SK-N-SH treated with all-trans-retinoic acid at 6 μM for 48 hours (cell line): ENCODE data around the gene TBXA2R.
"Not testable (repeated sequence)": the region's sequence is repeated elsewhere in the genome, so short reads cannot be mapped to it uniquely, and the experiment has no call there.

Source experiments
- ATAC-seq: fragments of 200-7000 bp; cut with Tn5 transposase; 3 replicates; pipeline ENCODE4 v1.9.1; 2020; ENCODE audit warnings: mild to moderate bottlenecking, moderate library complexity
- ARNTL ChIP-seq: fragments of 450-650 bp; formaldehyde crosslinking; IDR thresholded peaks from 2 replicates; pipeline ENCODE4 v1.5.0; 2020; ENCODE audit warnings: low read depth, mild to moderate bottlenecking, moderate library complexity, borderline replicate concordance
- BACH2 ChIP-seq: fragments of 250-450 bp; sonication (Bioruptor Pico); IDR thresholded peaks from 2 replicates; pipeline ENCODE4 v1.9.0; 2021; ENCODE audit warnings: mild to moderate bottlenecking, borderline replicate concordance
- CREB5 ChIP-seq: fragments of 250-450 bp; sonication (Bioruptor Pico); IDR thresholded peaks from 2 replicates; pipeline ENCODE4 v1.5.1; 2020; ENCODE audit warnings: low read depth, mild to moderate bottlenecking, moderate library complexity
- CSDC2 ChIP-seq: fragments of 250-450 bp; sonication (Bioruptor Pico); IDR thresholded peaks from 2 replicates; pipeline ENCODE4 v1.5.0; 2020; ENCODE audit warnings: mild to moderate bottlenecking, moderate library complexity
- CSRNP3 ChIP-seq: fragments of 250-450 bp; sonication (Bioruptor Pico); IDR thresholded peaks from 2 replicates; pipeline ENCODE4 v1.5.1; 2021; ENCODE audit warnings: mild to moderate bottlenecking, moderate library complexity
- ESRRG ChIP-seq: fragments of 250-450 bp; sonication (Bioruptor Pico); IDR thresholded peaks from 2 replicates; pipeline ENCODE4 v1.6.1; 2021; ENCODE audit warnings: mild to moderate bottlenecking
- GLIS3 ChIP-seq: fragments of 250-450 bp; sonication (Bioruptor Pico); IDR thresholded peaks from 2 replicates; pipeline ENCODE4 v1.5.0; 2020; ENCODE audit warnings: mild to moderate bottlenecking, moderate library complexity
- OSR1 ChIP-seq: fragments of 250-450 bp; sonication (Bioruptor Pico); IDR thresholded peaks from 2 replicates; pipeline ENCODE4 v1.8.0; 2022; ENCODE audit warnings: moderate library complexity, mild to moderate bottlenecking, inconsistent platforms
- RARB ChIP-seq: fragments of 250-450 bp; sonication (Bioruptor Pico); IDR thresholded peaks from 2 replicates; pipeline ENCODE4 v1.8.0; 2021; ENCODE audit warnings: mild to moderate bottlenecking, moderate library complexity
- TCF4 ChIP-seq: fragments of 250-450 bp; sonication (Bioruptor Pico); IDR thresholded peaks from 2 replicates; pipeline ENCODE4 v1.8.0; 2021; ENCODE audit warnings: mild to moderate bottlenecking, moderate library complexity, borderline replicate concordance
- TOX ChIP-seq: fragments of 250-450 bp; sonication (Bioruptor Pico); IDR thresholded peaks from 2 replicates; pipeline ENCODE4 v1.8.0; 2021; ENCODE audit warnings: mild to moderate bottlenecking, moderate library complexity, borderline replicate concordance
- TSHZ2 ChIP-seq: fragments of 250-450 bp; sonication (Bioruptor Pico); IDR thresholded peaks from 2 replicates; pipeline ENCODE4 v1.5.0; 2020; ENCODE audit warnings: mild to moderate bottlenecking, moderate library complexity
- ZFP3 ChIP-seq: fragments of 250-450 bp; sonication (Bioruptor Pico); IDR thresholded peaks from 2 replicates; pipeline ENCODE4 v1.5.0; 2020; ENCODE audit warnings: mild to moderate bottlenecking, moderate library complexity
- ZFP30 ChIP-seq: fragments of 450-650 bp; formaldehyde crosslinking; IDR thresholded peaks from 2 replicates; pipeline ENCODE4 v1.5.0; 2022; ENCODE audit warnings: mild to moderate bottlenecking, moderate library complexity
- ZNF565 ChIP-seq: fragments of 450-650 bp; formaldehyde crosslinking; conservative IDR thresholded peaks from 2 replicates; pipeline ENCODE4 v1.5.0; 2020; ENCODE audit warnings: low read depth, mild to moderate bottlenecking, moderate library complexity
- ZNF70 ChIP-seq: fragments of 450-650 bp; formaldehyde crosslinking; IDR thresholded peaks from 2 replicates; pipeline ENCODE4 v1.5.0; 2020; ENCODE audit warnings: mild to moderate bottlenecking, moderate library complexity
- ZNF8 ChIP-seq: fragments of 450-650 bp; formaldehyde crosslinking; IDR thresholded peaks from 2 replicates; pipeline ENCODE4 v1.5.0; 2020; ENCODE audit warnings: mild to moderate bottlenecking, moderate library complexity

The TBXA2R gene

GRCh38 chr19:3651684-3652083 is 45.0 kb upstream of the TBXA2R start:
- TF ChIP-seq ZNF70 (CRISPR knock-in tag) (no peak), OSR1 (CRISPR knock-in tag) (no peak), TSHZ2 (CRISPR knock-in tag) (no peak), ARNTL (CRISPR knock-in tag) (no peak), ZNF565 (CRISPR knock-in tag) (no peak), ZFP30 (CRISPR knock-in tag) (no peak), CREB5 (CRISPR knock-in tag) (no peak), GLIS3 (no peak), BACH2 (no peak), TOX (CRISPR knock-in tag) (no peak)
- TF ChIP-seq, all 23 proteins: peak for 0
- ATAC-seq: no peak

- ATAC-seq: no peak
- TF ChIP-seq ZNF70 (CRISPR knock-in tag) (no peak), ESRRG (CRISPR knock-in tag) (no peak), OSR1 (CRISPR knock-in tag) (no peak), ZFP30 (CRISPR knock-in tag) (no peak), ARNTL (CRISPR knock-in tag) (no peak), ZFP3 (no peak), TCF4 (CRISPR knock-in tag) (no peak), BACH2 (no peak)
Observed at GRCh38 chr19:3649888-3650287, 43.2 kb upstream of the TBXA2R start.

- TF ChIP-seq TCF4 (CRISPR knock-in tag): no peak
- TF ChIP-seq ZNF8: no peak
- no peak for ATAC-seq
Observed at GRCh38 chr19:3648037-3648905, 41.6 kb upstream of the TBXA2R start.

- not testable (repeated sequence) for ATAC-seq
Observed at GRCh38 chr19:3647102-3647501, 40.4 kb upstream of the TBXA2R start.

- TF ChIP-seq RARB: no peak
- no peak for TF ChIP-seq TSHZ2 (CRISPR knock-in tag)
- no peak for TF ChIP-seq TOX (CRISPR knock-in tag)
- TF ChIP-seq CSDC2: no peak
- no peak for TF ChIP-seq TCF4 (CRISPR knock-in tag)
- no peak for TF ChIP-seq OSR1 (CRISPR knock-in tag)
- TF ChIP-seq CSRNP3 (CRISPR knock-in tag): no peak
- TF ChIP-seq, all 23 proteins: peak for 0
- no peak for ATAC-seq
Observed at GRCh38 chr19:3646336-3647092, 39.8 kb upstream of the TBXA2R start.
